GM19324 (cell line): ENCODE measurements around the gene LAYN.

Experiments
- ATAC-seq: cut with Tn5 transposase; IDR thresholded peaks from one replicate; pipeline ENCODE4 v1.9.1; 2021; ENCODE audit warnings: mild to moderate bottlenecking, moderate library complexity; ENCODE audit not compliant: unreplicated experiment, low FRiP score

The LAYN gene

GRCh38 chr11:111560800-111561199 lies 20.3 kb downstream of the LAYN start:
- ATAC-seq, result no peak

GRCh38 chr11:111561306-111561705 lies 20.8 kb downstream of the LAYN start:
- ATAC-seq, result no peak

GRCh38 chr11:111561791-111562325 lies 21.3 kb downstream of the LAYN start:
- ATAC-seq, result no peak

- no peak for ATAC-seq
Measured at GRCh38 chr11:111562692-111563389, 22.3 kb downstream of the LAYN start.

- no peak for ATAC-seq
Measured at GRCh38 chr11:111565114-111565720, 24.7 kb downstream of the LAYN start.

- ATAC-seq, result no peak
Measured at GRCh38 chr11:111566324-111566723, 25.8 kb downstream of the LAYN start.

- ATAC-seq, result no peak
Measured at GRCh38 chr11:111569476-111569875, 29.0 kb downstream of the LAYN start.

- ATAC-seq, result no peak
Measured at GRCh38 chr11:111570796-111571195, 30.3 kb downstream of the LAYN start.

- peak; percentile 66 for ATAC-seq
Measured at GRCh38 chr11:111571829-111572501, 31.4 kb downstream of the LAYN start.

GRCh38 chr11:111572581-111572980 lies 32.1 kb downstream of the LAYN start:
- no peak for ATAC-seq

GRCh38 chr11:111573821-111574249 lies 33.3 kb downstream of the LAYN start:
- ATAC-seq, result no peak

- no peak for ATAC-seq
Measured at GRCh38 chr11:111574373-111575225, 34.1 kb downstream of the LAYN start.

GRCh38 chr11:111575740-111576139 lies 35.2 kb downstream of the LAYN start:
- ATAC-seq, result no peak

GRCh38 chr11:111577821-111578220 lies 37.3 kb downstream of the LAYN start:
- no peak for ATAC-seq

GRCh38 chr11:111581341-111581740 lies 40.8 kb downstream of the LAYN start:
- no peak for ATAC-seq

- ATAC-seq, result no peak
Measured at GRCh38 chr11:111582163-111582562, 41.6 kb downstream of the LAYN start.

- no peak for ATAC-seq
Measured at GRCh38 chr11:111582881-111583280, 42.4 kb downstream of the LAYN start.

GRCh38 chr11:111585371-111585770 lies 44.9 kb downstream of the LAYN start:
- no peak for ATAC-seq

GRCh38 chr11:111586388-111586831 lies 45.9 kb downstream of the LAYN start:
- no peak for ATAC-seq

- ATAC-seq, result no peak
Measured at GRCh38 chr11:111589114-111589513, 48.6 kb downstream of the LAYN start.
